Endothelial cell of umbilical vein (primary cell): ENCODE measurements around the gene GRM7. TPM values are rescaled to one million over a fixed set of nuclear protein-coding genes. Genes with fewer than 3 reads are reported as not detected.

ENCODE experiments used
- BruUV-seq: library from RNA; stranded (reverse); fragments of 400-500 nt; replicated peaks from 2 replicates; lab custom pipeline; 2021; lab: Mats Ljungman, UMichigan
- CTCF ChIA-PET: fragments of 300-600, 350-600 bp; sonication (Branson Sonifier 250); formaldehyde crosslinking; loops from one replicate; lab custom pipeline; 2021; ENCODE audit warnings: antibody characterized with exemption, inconsistent platforms; lab: Charles Lee
- POLR2A ChIA-PET: fragments of 300-600, 350-600 bp; sonication (Branson Sonifier 250); formaldehyde crosslinking; loops from one replicate; lab custom pipeline; 2021; ENCODE audit warnings: antibody characterized with exemption, inconsistent platforms; lab: Charles Lee
- DNase-seq: peaks from one replicate; pipeline ENCODE4 v3.0.0-alpha.2; 2011; ENCODE audit warnings: low read depth, low spot score
- FAIRE-seq: peaks from 2 replicates; lab custom pipeline; 2011; peaks lifted over from hg19 to GRCh38; lab: Jason Lieb, UNC
- H2AFZ ChIP-seq: 2 replicates; pipeline ENCODE4 v1.6.0; 2012; ENCODE audit warnings: low read depth, low read length, control low read depth, inconsistent platforms
- H3K27ac ChIP-seq: 2 replicates; pipeline ENCODE4 v1.5.1; 2011; ENCODE audit warnings: low read depth, mild to moderate bottlenecking, control low read depth, low read length, moderate library complexity; ENCODE audit not compliant: insufficient read depth
- H3K27me3 ChIP-seq, 2 experiments: 2 replicates each; pipeline versions ENCODE4 v1.6.0 to v1.6.1; 2011; ENCODE audit warnings: low read length in 2 of 2, mixed read lengths in 1 of 2; ENCODE audit not compliant: control insufficient read depth in 2 of 2, insufficient read depth in 2 of 2
- H3K36me3 ChIP-seq, 2 experiments: 2 replicates in 1 of 2; 3 replicates in 1 of 2; pipeline ENCODE4 v1.5.1; 2011; ENCODE audit warnings: low read length in 2 of 2, mild to moderate bottlenecking in 1 of 2, moderate library complexity in 1 of 2; ENCODE audit not compliant: control insufficient read depth in 2 of 2, insufficient read depth in 2 of 2; ENCODE audit errors: extremely low read depth in 1 of 2
- H3K4me1 ChIP-seq: 3 replicates; pipeline ENCODE4 v1.5.1; 2011; ENCODE audit warnings: mild to moderate bottlenecking, low read length; ENCODE audit not compliant: control insufficient read depth, insufficient read depth; ENCODE audit errors: extremely low read depth
- H3K4me2 ChIP-seq: 2 replicates; pipeline ENCODE4 v1.6.1; 2011; ENCODE audit warnings: low read length, control low read depth, mixed read lengths; ENCODE audit not compliant: insufficient read depth
- H3K4me3 ChIP-seq, 3 experiments: fragments of 200-600 bp in 1 of 3; sonication (generic), shearing (Covaris generic) in 1 of 3; replicated peaks in 1 of 3; 2 replicates each; pipeline ENCODE4 v1.5.1; 2011 to 2016; ENCODE audit warnings: control low read depth in 3 of 3, low read length in 3 of 3, mild to moderate bottlenecking in 2 of 3, inconsistent platforms in 1 of 3, low read depth in 1 of 3, moderate library complexity in 1 of 3; ENCODE audit not compliant: insufficient read depth in 1 of 3
- H3K79me2 ChIP-seq: 2 replicates; pipeline ENCODE4 v1.6.0; 2012; ENCODE audit warnings: low read length, inconsistent platforms; ENCODE audit not compliant: control insufficient read depth, insufficient read depth
- H3K9ac ChIP-seq: replicated peaks from 2 replicates; pipeline ENCODE3; 2011; ENCODE audit warnings: low read length, control low read depth; ENCODE audit not compliant: insufficient read depth; ENCODE audit errors: extremely low read depth
- H3K9me1 ChIP-seq: replicated peaks from 3 replicates; pipeline ENCODE4 v1.6.0; 2011; ENCODE audit warnings: mild to moderate bottlenecking, low read length; ENCODE audit not compliant: control insufficient read depth, insufficient read depth; ENCODE audit errors: extremely low read depth
- H3K9me3 ChIP-seq: replicated peaks from 2 replicates; pipeline ENCODE4 v1.5.1; 2012; ENCODE audit warnings: low read length, inconsistent platforms; ENCODE audit not compliant: control insufficient read depth, insufficient read depth
- H4K20me1 ChIP-seq: replicated peaks from 2 replicates; pipeline ENCODE3; 2011; ENCODE audit warnings: mild to moderate bottlenecking, low read length; ENCODE audit not compliant: control insufficient read depth, insufficient read depth; ENCODE audit errors: extremely low read depth
- EZH2 ChIP-seq: IDR thresholded peaks from 2 replicates; pipeline ENCODE4 v1.6.1; 2012; ENCODE audit warnings: borderline replicate concordance, low read depth, mild to moderate bottlenecking, moderate library complexity, low read length, inconsistent platforms; ENCODE audit not compliant: severe bottlenecking
- FOS ChIP-seq: IDR thresholded peaks from 2 replicates; pipeline ENCODE4 v1.6.1; 2011; ENCODE audit warnings: mild to moderate bottlenecking, low read length, moderate library complexity, borderline replicate concordance; ENCODE audit not compliant: insufficient read depth
- GATA2 ChIP-seq: IDR thresholded peaks from 2 replicates; pipeline ENCODE4 v1.7.0; 2011; ENCODE audit warnings: low read depth, mild to moderate bottlenecking, moderate library complexity, mixed read lengths, low read length; ENCODE audit not compliant: insufficient read length, insufficient read depth
- JUN ChIP-seq: IDR thresholded peaks from 2 replicates; pipeline ENCODE4 v1.6.1; 2011; ENCODE audit warnings: borderline replicate concordance, low read depth; ENCODE audit not compliant: insufficient read length, insufficient read depth
- MYC ChIP-seq: IDR thresholded peaks from one replicate; pipeline ENCODE4 v1.6.1; 2011; ENCODE audit warnings: mild to moderate bottlenecking, low read depth, low read length
- POLR2A ChIP-seq: IDR thresholded peaks from 2 replicates; pipeline ENCODE4 v1.6.1; 2012; ENCODE audit warnings: low read depth, mild to moderate bottlenecking, control low read depth, low read length
- POLR2AphosphoS5 ChIP-seq: IDR thresholded peaks from 2 replicates; pipeline ENCODE4 v1.6.1; 2012; ENCODE audit warnings: low read depth, mild to moderate bottlenecking, control low read depth, low read length, moderate library complexity; ENCODE audit not compliant: insufficient read depth
- dilution Hi-C: fragments of 300-500 bp; cut with MboI; formaldehyde crosslinking; loops from one replicate; pipeline ENCODE4 v1.15.0; 2019; ENCODE audit warnings: low sequenced_read_pairs; ENCODE audit not compliant: extremely low pct_ligation_motif_present
- intact Hi-C: fragments of 100-400 bp; cut with micrococcal nuclease; formaldehyde crosslinking; loops from one replicate; pipeline ENCODE4 v1.10.0; 2022
- polyA plus RNA-seq, 4 experiments: library from polyadenylated mRNA; depleted of rRNA in 3 of 4; stranded (reverse) in 3 of 4; unstranded in 1 of 4; fragments of >200 nt; gene quantifications; 2 replicates each; pipeline versions ENCODE4 v1.2.1 to v1.2.3, GENCODE V29; 2011 to 2012; ENCODE audit warnings: missing spikeins in 1 of 4
- total RNA-seq: library from RNA; stranded (reverse); gene quantifications from 2 replicates; pipeline ENCODE4 v1.2.3, GENCODE V29; 2021
- TF ChIP-seq, protein P1 (sequence below), 2 donors: IDR thresholded peaks; 1 replicate in 1 of 2; 2 replicates in 1 of 2; pipeline ENCODE4 v1.5.1; 2011; ENCODE audit warnings: low read length in 2 of 2, mild to moderate bottlenecking in 2 of 2, moderate library complexity in 2 of 2, control low read depth in 1 of 2, inconsistent platforms in 1 of 2, low read depth in 1 of 2; ENCODE audit not compliant: insufficient read depth in 1 of 2; ENCODE audit errors: extremely low read depth in 1 of 2
- TF ChIP-seq, protein P2 (sequence below): IDR thresholded peaks from 2 replicates; pipeline ENCODE4 v1.6.1; 2011; ENCODE audit not compliant: insufficient read depth, insufficient read length

The GRM7 gene
- total and polyA plus RNA-seq, 2 donors (not counting 3 experiments of a cell fraction or from before 2014, with no cell fraction given), result 0.12 TPM; not detected in 1

DNA sequence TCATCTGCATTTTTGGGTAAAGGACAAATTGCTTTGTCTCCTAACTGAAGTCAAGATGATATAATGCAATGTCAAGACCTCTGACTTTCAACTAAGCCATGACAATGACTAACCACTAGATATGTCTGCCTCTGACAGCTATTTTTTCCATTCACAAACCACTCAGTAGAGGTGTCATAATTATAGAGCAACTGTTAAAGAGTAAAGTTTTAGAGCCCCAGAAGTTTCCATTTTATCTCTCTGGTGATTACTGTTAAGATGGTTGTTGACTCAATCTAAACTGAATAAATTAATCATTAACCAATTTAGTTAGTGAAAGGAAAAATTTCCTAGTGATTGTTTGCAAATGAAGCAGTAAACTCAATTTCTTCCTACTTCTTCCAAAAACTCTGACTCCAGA, 779.9 kb downstream of the GRM7 start:
- BruUV-seq, result no TSS peak
- Histone ChIP-seq H3K4me3 (no peak overlapping the region), H3K36me3 (no peaks in the 10 kb centered on the region), H3K4me1 (no peaks in the 10 kb centered on the region), H3K27ac (no peak overlapping the region), H4K20me1 (no peaks in the 10 kb centered on the region), H3K9ac (no peak overlapping the region), H2AFZ (no peak overlapping the region), H3K79me2 (no peaks in the 10 kb centered on the region), H3K9me1 (no peaks in the 10 kb centered on the region), H3K9me3 (no peaks in the 10 kb centered on the region), H3K27me3 (no peaks in the 10 kb centered on the region), H3K4me2 (no peak overlapping the region)
- TF ChIP-seq POLR2A, result no peak
- TF ChIP-seq, protein P1, sequence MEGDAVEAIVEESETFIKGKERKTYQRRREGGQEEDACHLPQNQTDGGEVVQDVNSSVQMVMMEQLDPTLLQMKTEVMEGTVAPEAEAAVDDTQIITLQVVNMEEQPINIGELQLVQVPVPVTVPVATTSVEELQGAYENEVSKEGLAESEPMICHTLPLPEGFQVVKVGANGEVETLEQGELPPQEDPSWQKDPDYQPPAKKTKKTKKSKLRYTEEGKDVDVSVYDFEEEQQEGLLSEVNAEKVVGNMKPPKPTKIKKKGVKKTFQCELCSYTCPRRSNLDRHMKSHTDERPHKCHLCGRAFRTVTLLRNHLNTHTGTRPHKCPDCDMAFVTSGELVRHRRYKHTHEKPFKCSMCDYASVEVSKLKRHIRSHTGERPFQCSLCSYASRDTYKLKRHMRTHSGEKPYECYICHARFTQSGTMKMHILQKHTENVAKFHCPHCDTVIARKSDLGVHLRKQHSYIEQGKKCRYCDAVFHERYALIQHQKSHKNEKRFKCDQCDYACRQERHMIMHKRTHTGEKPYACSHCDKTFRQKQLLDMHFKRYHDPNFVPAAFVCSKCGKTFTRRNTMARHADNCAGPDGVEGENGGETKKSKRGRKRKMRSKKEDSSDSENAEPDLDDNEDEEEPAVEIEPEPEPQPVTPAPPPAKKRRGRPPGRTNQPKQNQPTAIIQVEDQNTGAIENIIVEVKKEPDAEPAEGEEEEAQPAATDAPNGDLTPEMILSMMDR (IDR thresholded peaks at IDR 0.05; ENCODE audit: extremely low read depth in 1 of 2, insufficient read depth in 1 of 2, low read depth in 1 of 2, low read length in 2 of 2), result no peak
- no peak for TF ChIP-seq POLR2AphosphoS5
- TF ChIP-seq, protein P2, sequence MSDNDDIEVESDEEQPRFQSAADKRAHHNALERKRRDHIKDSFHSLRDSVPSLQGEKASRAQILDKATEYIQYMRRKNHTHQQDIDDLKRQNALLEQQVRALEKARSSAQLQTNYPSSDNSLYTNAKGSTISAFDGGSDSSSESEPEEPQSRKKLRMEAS, result no peak
- TF ChIP-seq FOS, result no peak
- TF ChIP-seq GATA2, result no peak
- no peak for TF ChIP-seq MYC
- TF ChIP-seq JUN, result no peak
- no peak for TF ChIP-seq EZH2
- dilution Hi-C loops (no loop called here), intact Hi-C loops (no loop called here)
- FAIRE-seq, result no peak
- ChIA-PET POLR2A (no interaction called here), CTCF (no interaction called here)
- DNase-seq, result no peak
